H1 (cell line): ENCODE results near the gene EIF2B1. TPM values are rescaled to one million over a fixed set of nuclear protein-coding genes. Genes with fewer than 3 reads are reported as not detected.

ENCODE experiments used
- CTCF ChIA-PET: fragments of 300-600 bp; sonication (Branson Sonifier 250); formaldehyde crosslinking; loops from one replicate; lab custom pipeline; 2021; ENCODE audit not compliant: partially characterized antibody; lab: Charles Lee
- POLR2A ChIA-PET: fragments of 300-600 bp; sonication (Branson Sonifier 250); formaldehyde crosslinking; loops from one replicate; lab custom pipeline; 2021; ENCODE audit warnings: inconsistent platforms; ENCODE audit not compliant: partially characterized antibody; lab: Charles Lee
- DNase-seq, 2 experiments: peaks; one replicate each; pipeline versions ENCODE4 v3.0.0 to v3.0.0-alpha.2; 2010 to 2022; ENCODE audit warnings: low spot score in 2 of 2, low read depth in 1 of 2, mixed read lengths in 1 of 2
- FAIRE-seq: peaks from 2 replicates; lab custom pipeline; 2011; peaks lifted over from hg19 to GRCh38; lab: Jason Lieb, UNC
- H2AFZ ChIP-seq: 2 replicates; pipeline ENCODE4 v1.8.1; 2012; ENCODE audit warnings: low read length, inconsistent platforms
- H2AK5ac ChIP-seq: 2 replicates; pipeline ENCODE4 v1.6.1; 2013; ENCODE audit warnings: low read depth, low read length
- H2BK120ac ChIP-seq: replicated peaks from 2 replicates; pipeline ENCODE3; 2013; ENCODE audit warnings: low read depth, low read length, inconsistent platforms
- H2BK12ac ChIP-seq: 2 replicates; pipeline ENCODE4 v1.6.1; 2013; ENCODE audit warnings: low read depth, low read length
- H2BK15ac ChIP-seq: 2 replicates; pipeline ENCODE4 v1.6.1; 2013; ENCODE audit warnings: low read length
- H2BK20ac ChIP-seq: 2 replicates; pipeline ENCODE4 v1.6.1; 2013; ENCODE audit warnings: low read length
- H2BK5ac ChIP-seq: 2 replicates; pipeline ENCODE4 v1.6.1; 2013; ENCODE audit warnings: low read depth, low read length
- H3K14ac ChIP-seq: 2 replicates; pipeline ENCODE4 v1.6.1; 2013; ENCODE audit warnings: inconsistent platforms; ENCODE audit not compliant: insufficient read length
- H3K18ac ChIP-seq: 2 replicates; pipeline ENCODE4 v1.6.1; 2013; ENCODE audit warnings: low read length; ENCODE audit errors: extremely low read depth
- H3K23ac ChIP-seq: 2 replicates; pipeline ENCODE4 v1.6.1; 2013; ENCODE audit warnings: inconsistent platforms; ENCODE audit not compliant: insufficient read length
- H3K23me2 ChIP-seq: 2 replicates; pipeline ENCODE4 v1.6.1; 2013; ENCODE audit warnings: low read depth, low read length
- H3K27ac ChIP-seq: 2 replicates; pipeline ENCODE4 v1.6.1; 2011; ENCODE audit warnings: low read depth, low read length, inconsistent platforms
- H3K27me3 ChIP-seq, 4 experiments: replicated peaks in 1 of 4; 1 replicate in 1 of 4; 2 replicates in 3 of 4; pipeline versions ENCODE4 v1.6.1 to v1.8.1; 2011 to 2013; ENCODE audit warnings: low read length in 3 of 4, mild to moderate bottlenecking in 3 of 4, inconsistent platforms in 2 of 4, mixed read lengths in 2 of 4, moderate library complexity in 1 of 4; ENCODE audit not compliant: control insufficient read depth in 3 of 4, insufficient read depth in 3 of 4; ENCODE audit errors: extremely low read depth in 1 of 4
- H3K36me3 ChIP-seq, 4 experiments: 2 replicates each; pipeline versions ENCODE4 v1.6.1 to v1.8.1; 2011 to 2013; ENCODE audit warnings: mild to moderate bottlenecking in 4 of 4, low read length in 3 of 4, moderate library complexity in 2 of 4, control low read depth in 1 of 4, inconsistent platforms in 1 of 4; ENCODE audit not compliant: insufficient read depth in 4 of 4, control insufficient read depth in 2 of 4
- H3K4ac ChIP-seq: replicated peaks from 2 replicates; pipeline ENCODE3; 2013; ENCODE audit warnings: low read length, low read depth, mixed read lengths, inconsistent platforms; ENCODE audit not compliant: insufficient read length
- H3K4me1 ChIP-seq, 4 experiments: replicated peaks in 1 of 4; 1 replicate in 1 of 4; 2 replicates in 3 of 4; pipeline versions ENCODE4 v1.6.1 to v1.8.1; 2011 to 2013; ENCODE audit warnings: low read length in 3 of 4, inconsistent platforms in 2 of 4, mixed read lengths in 1 of 4; ENCODE audit not compliant: insufficient read depth in 4 of 4, control insufficient read depth in 3 of 4
- H3K4me2 ChIP-seq, 2 experiments: 2 replicates each; pipeline versions ENCODE4 v1.6.1 to v1.8.1; 2011 to 2013; ENCODE audit warnings: low read depth in 2 of 2, low read length in 2 of 2, control low read depth in 1 of 2, inconsistent platforms in 1 of 2, mild to moderate bottlenecking in 1 of 2; ENCODE audit not compliant: insufficient read depth in 1 of 2
- H3K4me3 ChIP-seq, 4 experiments: fragments of 200-600, 300-600 bp in 1 of 4; sonication (generic), shearing (Covaris generic), sonication (Bioruptor Twin) in 1 of 4; 2 replicates each; pipeline versions ENCODE4 v1.5.1 to v1.8.1; 2011 to 2016; ENCODE audit warnings: low read length in 4 of 4, low read depth in 3 of 4, control low read depth in 2 of 4, inconsistent platforms in 2 of 4, mild to moderate bottlenecking in 2 of 4, mixed read lengths in 1 of 4, moderate library complexity in 1 of 4; ENCODE audit not compliant: insufficient read depth in 2 of 4; ENCODE audit errors: extremely low read depth in 1 of 4
- H3K56ac ChIP-seq: replicated peaks from 2 replicates; pipeline ENCODE3; 2013; ENCODE audit warnings: low read depth, mild to moderate bottlenecking, mixed read lengths, low read length, inconsistent platforms; ENCODE audit not compliant: insufficient read length
- H3K79me1 ChIP-seq: 2 replicates; pipeline ENCODE4 v1.6.1; 2013; ENCODE audit warnings: low read depth, low read length, control low read depth
- H3K79me2 ChIP-seq, 2 experiments: 2 replicates each; pipeline versions ENCODE4 v1.6.1 to v1.8.1; 2012 to 2013; ENCODE audit warnings: low read length in 2 of 2, mild to moderate bottlenecking in 2 of 2, inconsistent platforms in 1 of 2; ENCODE audit not compliant: insufficient read depth in 2 of 2, control insufficient read depth in 1 of 2
- H3K9ac ChIP-seq, 4 experiments: replicated peaks in 1 of 4; 1 replicate in 1 of 4; 2 replicates in 3 of 4; pipeline versions ENCODE4 v1.6.1 to v1.8.1; 2011 to 2013; ENCODE audit warnings: low read depth in 3 of 4, low read length in 3 of 4, control low read depth in 2 of 4, mild to moderate bottlenecking in 2 of 4, moderate library complexity in 2 of 4, inconsistent platforms in 1 of 4; ENCODE audit errors: extremely low read depth in 1 of 4
- H3K9me3 ChIP-seq, 2 experiments: 2 replicates each; pipeline versions ENCODE4 v1.6.1 to v1.8.1; 2012 to 2013; ENCODE audit warnings: mild to moderate bottlenecking in 2 of 2, moderate library complexity in 2 of 2, control low read depth in 1 of 2, inconsistent platforms in 1 of 2, low read depth in 1 of 2, low read length in 1 of 2, mixed read lengths in 1 of 2; ENCODE audit not compliant: insufficient read depth in 2 of 2
- H4K20me1 ChIP-seq, 2 experiments: replicated peaks in 1 of 2; 2 replicates each; pipeline versions ENCODE3 to v1.8.1; 2011 to 2013; ENCODE audit warnings: inconsistent platforms in 2 of 2, low read length in 2 of 2, mild to moderate bottlenecking in 1 of 2; ENCODE audit not compliant: insufficient read depth in 2 of 2, control insufficient read depth in 1 of 2
- H4K5ac ChIP-seq: 2 replicates; pipeline ENCODE4 v1.6.1; 2013; ENCODE audit warnings: low read length, low read depth, mixed read lengths, inconsistent platforms; ENCODE audit not compliant: insufficient read length
- H4K8ac ChIP-seq: 2 replicates; pipeline ENCODE4 v1.8.0; 2013; ENCODE audit warnings: mild to moderate bottlenecking, moderate library complexity, low read length, inconsistent platforms; ENCODE audit not compliant: insufficient read depth; ENCODE audit errors: extremely low read depth
- H4K91ac ChIP-seq: replicated peaks from 2 replicates; pipeline ENCODE3; 2013; ENCODE audit warnings: low read length, mixed read lengths, inconsistent platforms; ENCODE audit not compliant: insufficient read length
- CTBP2 ChIP-seq: IDR thresholded peaks from 2 replicates; pipeline ENCODE4 v1.7.0; 2011; ENCODE audit warnings: borderline replicate concordance, mild to moderate bottlenecking, moderate library complexity, mixed read lengths, low read length; ENCODE audit not compliant: insufficient read depth, insufficient read length
- WGBS, 2 experiments: shearing (Covaris generic) in 1 of 2; methylation state at CpG; one replicate each; pipeline versions ENCODE4 v1.1.6 to v1.1.7; 2013 to 2015; ENCODE audit warnings: low lambda C conversion rate in 2 of 2, mixed read lengths in 2 of 2, inconsistent platforms in 1 of 2, low coverage in 1 of 2, missing lambda C conversion rate in 1 of 2; ENCODE audit not compliant: insufficient replicate concordance in 2 of 2, insufficient coverage in 1 of 2, insufficient read length in 1 of 2; ENCODE audit errors: extremely low coverage in 1 of 2, missing lambda C conversion rate in 1 of 2; 5-methylcytosine and 5-hydroxymethylcytosine counted together
- polyA plus RNA-seq, 7 experiments: library from polyadenylated mRNA; depleted of rRNA in 3 of 7; stranded (reverse) in 5 of 7; unstranded in 2 of 7; fragments of >200 nt in 5 of 7; fragments of 200-250 nt in 2 of 7; gene quantifications; 1 replicate in 5 of 7; 2 replicates in 1 of 7; 4 replicates in 1 of 7; pipeline versions ENCODE4 v1.2.1 to v1.2.3, GENCODE V29; 2011 to 2013; ENCODE audit warnings: missing spikeins in 2 of 7, mixed read lengths in 2 of 7
- total RNA-seq: library from RNA; stranded (reverse); fragmentation: NEBNext Ultra II Directional; extraction: Animal tissue kit (Norgen Biotek cat#: 25700); gene quantifications from 2 replicates; pipeline ENCODE4 v1.2.1, GENCODE V29; 2021

The EIF2B1 gene
- total and polyA plus RNA-seq, 2 of the 8 experiments (the other 6 are each of a cell fraction or from before 2014, with no cell fraction given) = 24.9 to 49.9 TPM

DNA sequence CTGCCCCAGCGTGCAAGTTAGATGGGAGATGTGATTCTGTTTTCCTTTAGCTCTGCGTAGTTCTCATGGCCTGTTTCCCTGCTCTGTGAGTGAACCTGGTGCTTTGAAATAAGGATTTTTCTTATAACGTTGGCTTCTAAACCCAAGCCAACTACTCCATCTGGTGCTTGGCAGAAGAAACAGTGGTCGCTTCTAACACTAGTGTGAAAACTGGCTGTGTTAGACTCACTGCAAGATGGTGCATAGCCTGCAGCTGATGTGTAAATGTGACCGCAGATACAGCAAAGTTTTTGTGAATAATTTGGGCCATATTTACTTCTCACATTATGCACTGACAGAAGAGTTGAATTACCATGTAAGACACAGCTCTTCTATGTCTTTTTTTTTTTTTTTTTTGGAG, 12.4 kb upstream of the EIF2B1 start:
- no peak overlapping the region for H3K9ac ChIP-seq
- FAIRE-seq = no peak

More for the DNA sequence above, 12.4 kb upstream of the EIF2B1 start:
- H3K14ac ChIP-seq = no peak overlapping the region
- 95% methylated on average over 5 of the region's 5 CpGs; no CpG with 5 or more reads in 1 of the 2 experiments for WGBS, 2 experiments
- H4K5ac ChIP-seq = no peak overlapping the region
- peaks cover 0 to 2% of the 10 kb centered on the region in 2 experiments for H4K20me1 ChIP-seq
- H3K9me3 ChIP-seq = no peaks in the 10 kb centered on the region
- H3K36me3 ChIP-seq = peaks cover 5 to 28% (median 18%) of the 10 kb centered on the region in 4 experiments; a peak in 7 of 8 replicates
- no peak overlapping the region for H2AK5ac ChIP-seq
- no peak overlapping the region for H2BK12ac ChIP-seq
- no peak overlapping the region for H3K4me2 ChIP-seq
- no peaks in the 10 kb centered on the region for H3K27me3 ChIP-seq
- no peaks in the 10 kb centered on the region for H3K4me1 ChIP-seq
- no peak overlapping the region for H4K8ac ChIP-seq
- H3K4ac ChIP-seq = no peak overlapping the region
- no peak overlapping the region for H3K27ac ChIP-seq
- CTCF ChIA-PET = interaction anchor here (0.6 to 1.3 kb wide), 3 partner anchors 27 to 125 kb away, joined by 3 read pairs; no protein-coding TSS in a partner anchor
- no peaks in the 10 kb centered on the region for H3K23me2 ChIP-seq
- peaks cover 2% of the 10 kb centered on the region for H3K79me1 ChIP-seq
- H3K56ac ChIP-seq = no peak overlapping the region
- H3K23ac ChIP-seq = no peak overlapping the region
- no peak for TF ChIP-seq CTBP2
- no peak overlapping the region for H2AFZ ChIP-seq
- H3K18ac ChIP-seq = no peak overlapping the region
- H2BK120ac ChIP-seq = no peak overlapping the region
- H2BK20ac ChIP-seq = no peak overlapping the region
- POLR2A ChIA-PET = interaction anchor here (0.7 to 2.8 kb wide), 4 partner anchors 12 to 24 kb away, joined by 3 to 8 read pairs (median 4); no protein-coding TSS in a partner anchor
- DNase-seq = no peak
- H3K79me2 ChIP-seq = no peaks in the 10 kb centered on the region
- no peak overlapping the region for H4K91ac ChIP-seq
- no peak overlapping the region for H2BK15ac ChIP-seq
- H2BK5ac ChIP-seq = no peak overlapping the region
- H3K4me3 ChIP-seq = no peak overlapping the region
